Stimulated activated CD8-positive, alpha-beta memory T cell treated with anti-CD3 and anti-CD28 coated beads, Interleukin-15, amount 100 ng/mL, for 24 hours (primary cell): ENCODE results near the gene BTG4.

Experiments
- DNase-seq: peaks from one replicate; pipeline ENCODE4 v3.0.0-alpha.2; 2020; ENCODE audit warnings: low read depth

BTG4 gene

DNA sequence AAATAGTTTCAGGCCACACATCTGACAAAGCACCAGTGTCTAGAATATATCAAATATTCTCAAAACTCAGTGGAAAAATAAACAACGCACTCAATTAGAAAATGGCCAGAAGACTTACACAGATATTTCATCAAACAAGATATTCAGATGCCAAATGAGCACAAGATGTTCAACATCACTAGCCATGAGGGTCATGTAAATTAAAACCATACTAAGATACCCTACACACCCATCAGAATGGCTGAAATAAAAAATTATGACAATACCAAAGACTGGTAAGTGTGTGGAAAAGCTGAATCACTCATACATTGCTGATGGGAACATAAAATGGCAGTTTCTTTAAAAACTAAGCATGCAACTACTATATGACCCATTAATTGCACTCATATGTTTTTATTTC lies 21.7 kb downstream of the BTG4 start:
- DNase-seq: no peak

- no peak for DNase-seq
These were observed 28.8 kb downstream of the BTG4 start for GRCh38 chr11:111483431-111483830.

GRCh38 chr11:111479666-111480065 lies 32.5 kb downstream of the BTG4 start:
- DNase-seq: no peak

- DNase-seq: no peak
These were observed 34.3 kb downstream of the BTG4 start for GRCh38 chr11:111477898-111478297.

DNA sequence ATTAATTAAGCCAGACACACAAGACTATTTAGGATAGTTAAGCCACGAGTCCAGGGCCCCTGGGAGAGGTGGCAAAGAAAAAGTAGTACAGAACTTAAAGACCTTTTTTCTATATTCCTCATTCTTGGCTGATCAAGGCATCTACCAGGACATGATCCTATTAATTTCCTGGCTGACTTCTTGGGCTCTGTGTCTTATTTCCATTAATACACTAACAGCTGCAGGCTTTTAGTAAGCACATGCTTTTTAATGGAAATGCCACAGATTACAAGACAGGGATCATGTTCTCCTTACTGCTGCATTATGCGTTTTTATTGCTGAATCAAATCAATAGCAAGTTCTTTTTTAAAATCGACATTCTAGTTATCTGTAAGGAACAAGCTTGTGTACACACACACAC lies 35.2 kb downstream of the BTG4 start:
- DNase-seq: no peak

DNA sequence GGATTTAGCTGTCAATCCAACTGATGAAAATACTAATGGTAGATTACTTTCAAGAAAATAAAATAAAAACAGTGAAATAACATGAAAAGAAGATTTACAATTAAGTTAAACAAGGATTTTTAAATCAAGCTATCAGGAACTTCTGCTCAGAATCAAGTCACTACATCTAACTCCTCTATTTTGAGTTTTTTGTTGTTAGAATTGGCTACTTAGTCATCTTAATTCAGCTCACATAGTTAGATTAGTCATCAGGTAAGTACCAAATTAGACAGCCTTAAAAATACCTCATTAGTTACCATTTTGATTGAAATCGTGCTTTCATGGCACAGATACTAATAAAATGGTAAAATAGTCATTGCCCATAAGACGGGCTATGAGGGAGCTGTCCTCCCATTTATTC lies 35.8 kb downstream of the BTG4 start:
- DNase-seq: no peak

DNA sequence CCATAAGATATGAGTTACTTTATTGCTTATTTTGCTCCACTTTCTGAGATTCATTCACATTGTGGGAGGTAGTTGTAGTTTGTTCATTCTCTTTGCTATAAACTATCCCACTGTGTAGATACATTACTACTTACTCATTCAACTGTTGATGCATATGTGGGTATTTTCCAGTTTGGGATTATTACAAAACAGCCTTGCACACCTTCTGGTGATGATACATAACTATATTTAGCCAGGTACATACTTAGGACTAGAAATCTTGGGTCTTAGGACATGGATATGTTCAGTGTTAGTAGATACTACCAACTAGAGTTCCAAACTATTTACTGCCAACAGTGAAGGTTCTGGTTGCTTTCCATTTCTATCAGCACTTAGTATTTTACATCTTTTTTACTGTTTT lies 37.8 kb downstream of the BTG4 start:
- DNase-seq: no peak

GRCh38 chr11:111472228-111472627 lies 40.0 kb downstream of the BTG4 start:
- DNase-seq: no peak

- DNase-seq: no peak
These were observed 43.0 kb downstream of the BTG4 start for GRCh38 chr11:111469200-111469599.

GRCh38 chr11:111466615-111467014 lies 45.6 kb downstream of the BTG4 start:
- DNase-seq: no peak

GRCh38 chr11:111465400-111465799 lies 46.8 kb downstream of the BTG4 start:
- no peak for DNase-seq

GRCh38 chr11:111463276-111463675 lies 48.9 kb downstream of the BTG4 start:
- DNase-seq: no peak

- no peak for DNase-seq
These were observed 49.9 kb downstream of the BTG4 start for GRCh38 chr11:111462329-111462728.

GRCh38 chr11:111461460-111462235 lies 50.5 kb downstream of the BTG4 start:
- DNase-seq: no peak

DNA sequence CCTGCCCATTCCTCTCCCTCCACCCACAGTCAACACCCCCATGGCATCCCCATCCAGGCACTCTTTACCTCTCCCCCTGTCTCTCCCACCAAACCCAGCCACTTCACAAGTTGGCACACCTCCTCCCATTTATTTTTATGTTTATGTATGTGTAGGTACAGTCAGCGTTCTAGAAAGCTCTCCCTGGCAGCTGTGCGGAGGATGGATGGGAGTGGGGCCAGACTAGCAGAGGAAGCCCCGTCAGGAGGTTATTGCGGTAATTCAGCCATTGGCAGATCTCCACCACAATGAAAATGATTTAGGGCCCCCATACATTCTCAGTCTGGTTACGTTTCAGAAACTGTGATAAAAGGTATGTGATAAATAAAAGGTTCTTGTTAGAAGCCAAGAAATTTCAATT lies 51.3 kb downstream of the BTG4 start:
- DNase-seq: no peak

- no peak for DNase-seq
These were observed 51.8 kb downstream of the BTG4 start for GRCh38 chr11:111460340-111460739.

DNA sequence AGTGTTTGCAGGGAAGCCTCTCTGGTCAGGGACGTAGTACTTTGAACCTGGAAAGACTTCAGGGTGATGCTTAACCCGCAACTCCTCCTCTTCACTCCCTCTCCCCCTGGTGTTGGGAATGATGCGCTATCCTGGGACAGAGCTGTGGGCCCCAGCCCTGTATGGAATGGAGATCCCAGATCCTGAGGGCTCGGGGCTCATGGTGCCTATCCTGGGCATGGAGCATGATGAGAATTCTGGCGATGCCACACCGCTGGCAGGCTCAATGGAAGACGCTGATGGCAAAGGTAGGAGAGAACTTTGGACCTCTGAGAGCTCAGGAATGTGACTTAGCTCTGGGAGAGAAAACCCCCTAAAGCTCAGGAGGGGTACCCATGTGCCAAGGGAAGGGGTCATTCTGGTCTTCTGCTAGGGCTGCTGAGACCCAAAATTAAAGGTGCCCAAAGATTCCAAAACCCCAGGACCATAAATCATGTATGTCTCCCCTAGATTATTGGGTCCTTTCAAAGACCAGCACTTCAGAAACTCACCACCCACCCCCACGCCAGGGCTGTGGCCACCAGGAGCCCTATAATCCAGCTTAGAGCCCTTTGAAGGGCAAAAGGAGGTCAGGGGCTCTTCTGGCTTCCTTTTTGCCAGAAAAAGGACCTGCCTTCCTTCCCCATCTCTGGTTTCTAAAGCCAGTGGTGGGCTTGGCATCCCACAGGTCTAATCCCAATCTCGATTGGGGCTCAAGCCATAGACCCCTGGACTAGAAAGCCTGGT lies 52.5 kb downstream of the BTG4 start:
- DNase-seq: no peak

DNA sequence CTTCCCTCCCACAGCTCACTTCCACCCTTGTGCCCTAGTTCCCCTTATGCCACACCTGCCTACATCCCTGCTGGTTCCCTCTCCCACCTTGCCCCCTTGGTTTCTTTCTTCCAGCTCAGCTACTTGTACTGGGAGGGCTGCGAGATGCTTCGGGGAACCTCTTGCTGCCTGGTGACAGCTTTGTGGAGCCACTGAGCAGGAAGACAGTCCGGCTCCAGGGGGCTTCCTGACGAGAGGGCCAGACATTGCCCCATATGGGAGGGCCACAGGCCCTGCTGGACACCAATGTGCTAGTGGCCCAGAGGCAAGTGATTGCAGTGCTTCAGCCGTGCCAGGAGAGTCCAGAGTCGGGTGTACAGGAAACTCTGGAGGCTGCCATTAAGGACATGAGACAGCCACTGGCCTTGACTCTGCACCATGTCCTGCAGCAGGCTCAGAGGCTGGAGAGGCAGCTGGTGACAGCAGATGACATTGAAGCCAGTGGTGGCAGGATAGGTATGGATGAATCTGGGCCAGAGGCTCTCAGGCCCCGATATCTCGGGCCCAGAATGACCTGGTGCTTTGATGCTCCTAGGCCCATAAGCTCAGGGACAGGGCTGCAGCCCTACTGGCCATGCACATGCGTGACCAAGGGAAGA lies 54.3 kb downstream of the BTG4 start:
- DNase-seq: no peak

- no peak for DNase-seq
These were observed 55.1 kb downstream of the BTG4 start for GRCh38 chr11:111456859-111457730.

DNA sequence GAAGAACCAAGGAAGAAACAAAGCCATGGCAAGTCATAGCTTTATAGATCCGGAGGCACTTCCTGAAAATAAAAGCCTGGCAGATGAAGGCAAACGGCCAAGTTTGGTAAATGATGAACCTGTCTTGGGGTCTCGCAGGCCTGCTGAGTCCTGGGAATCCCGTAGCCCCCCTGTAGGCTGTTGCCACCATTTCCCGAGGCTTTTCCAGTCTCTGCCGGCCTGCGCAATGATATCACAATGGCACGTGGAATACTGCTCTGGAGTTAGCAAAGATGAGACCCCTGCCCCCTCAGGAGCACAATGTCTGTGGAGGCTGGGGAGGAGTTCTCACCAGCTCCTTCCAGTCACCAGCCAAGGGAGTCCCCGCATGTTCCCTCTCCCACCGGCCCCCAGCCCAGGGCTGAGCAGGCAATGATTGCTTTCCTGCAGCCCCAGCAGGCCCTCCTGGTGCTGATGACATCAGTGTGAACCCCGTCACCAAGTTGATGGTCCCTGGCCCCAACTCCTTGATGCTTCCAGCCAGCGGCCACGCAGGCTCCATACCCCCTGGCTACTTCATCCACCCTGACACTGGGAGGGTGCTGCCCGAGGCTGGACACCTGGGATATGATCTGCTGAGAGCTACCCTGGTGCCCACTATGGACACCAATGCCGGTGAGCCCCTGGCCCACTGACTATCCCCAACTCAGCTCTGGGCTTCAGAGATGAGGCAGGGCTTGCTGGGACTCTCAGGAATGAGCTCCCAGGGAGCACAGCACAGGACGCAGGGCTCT lies 55.9 kb downstream of the BTG4 start:
- DNase-seq: no peak
